IMR-90 (cell line): ENCODE results near the gene SECTM1. TPM values are rescaled to one million over a fixed set of nuclear protein-coding genes. Genes with fewer than 3 reads are reported as not detected.

Experiments
- ATAC-seq: fragments of 200-7000 bp; cut with Tn5 transposase; 2 replicates; pipeline ENCODE4 v1.9.1; 2020; ENCODE audit warnings: low read depth, mild to moderate bottlenecking, moderate library complexity
- BruUV-seq: library from RNA; stranded (reverse); fragments of 400-500 nt; replicated peaks from 2 replicates; lab custom pipeline; 2021; lab: Mats Ljungman, UMichigan
- CTCF ChIA-PET: fragments of 300-600 bp; formaldehyde crosslinking; extraction: SDS; loops from one replicate; lab custom pipeline; 2021; ENCODE audit warnings: antibody characterized with exemption; lab: Yijun Ruan, JAX
- POLR2A ChIA-PET: fragments of 300-600 bp; sonication (Branson Sonifier 250); formaldehyde crosslinking; loops from one replicate; lab custom pipeline; 2022; ENCODE audit warnings: antibody characterized with exemption; ENCODE audit not compliant: unreplicated experiment; lab: Charles Lee
- DNase-seq: peaks from one replicate; pipeline ENCODE4 v3.0.0; 2013
- H2AFZ ChIP-seq: replicated peaks from 2 replicates; pipeline ENCODE3; 2013; ENCODE audit warnings: low read length, mild to moderate bottlenecking; ENCODE audit not compliant: poor library complexity
- H2AK5ac ChIP-seq: 2 replicates; pipeline ENCODE4 v1.6.1; 2013; ENCODE audit warnings: low read depth, low read length, inconsistent platforms
- H2AK9ac ChIP-seq: replicated peaks from 2 replicates; pipeline ENCODE3; 2013; ENCODE audit warnings: mild to moderate bottlenecking, low read depth, low read length, moderate library complexity; ENCODE audit not compliant: poor library complexity
- H2BK120ac ChIP-seq: 2 replicates; pipeline ENCODE4 v1.6.1; 2013; ENCODE audit warnings: low read depth, low read length, inconsistent platforms
- H2BK15ac ChIP-seq: 3 replicates; pipeline ENCODE4 v1.6.1; 2013; ENCODE audit warnings: low read depth, low read length, inconsistent platforms
- H2BK20ac ChIP-seq: 2 replicates; pipeline ENCODE4 v1.6.1; 2013; ENCODE audit warnings: low read depth, mild to moderate bottlenecking, inconsistent platforms, low read length, moderate library complexity
- H2BK5ac ChIP-seq: 2 replicates; pipeline ENCODE4 v1.6.1; 2013; ENCODE audit warnings: mild to moderate bottlenecking, low read depth, low read length, inconsistent platforms; ENCODE audit not compliant: poor library complexity, severe bottlenecking
- H3K14ac ChIP-seq: replicated peaks from 2 replicates; pipeline ENCODE4 v1.6.1; 2013; ENCODE audit warnings: low read depth, low read length, inconsistent platforms
- H3K18ac ChIP-seq: 2 replicates; pipeline ENCODE4 v1.6.1; 2013; ENCODE audit warnings: low read depth, low read length, control low read depth
- H3K23ac ChIP-seq: 2 replicates; pipeline ENCODE4 v1.6.1; 2013; ENCODE audit warnings: low read depth, low read length, inconsistent platforms
- H3K27ac ChIP-seq: 2 replicates; pipeline ENCODE4 v1.5.1; 2013; ENCODE audit warnings: mild to moderate bottlenecking, control low read depth, low read length; ENCODE audit not compliant: insufficient read depth
- H3K27me3 ChIP-seq: 2 replicates; pipeline ENCODE4 v1.6.1; 2013; ENCODE audit warnings: low read length; ENCODE audit not compliant: control insufficient read depth, insufficient read depth
- H3K36me3 ChIP-seq: 2 replicates; pipeline ENCODE4 v1.6.1; 2013; ENCODE audit warnings: low read length, mixed read lengths; ENCODE audit not compliant: control insufficient read depth, insufficient read depth
- H3K4ac ChIP-seq: 2 replicates; pipeline ENCODE4 v1.6.1; 2013; ENCODE audit warnings: low read depth, low read length, inconsistent platforms
- H3K4me1 ChIP-seq: 2 replicates; pipeline ENCODE4 v1.6.1; 2013; ENCODE audit warnings: low read length, mixed read lengths; ENCODE audit not compliant: control insufficient read depth, insufficient read depth
- H3K4me2 ChIP-seq: 2 replicates; pipeline ENCODE4 v1.6.1; 2013; ENCODE audit warnings: low read depth, mild to moderate bottlenecking, control low read depth, low read length, moderate library complexity
- H3K4me3 ChIP-seq: 2 replicates; pipeline ENCODE4 v1.5.1; 2013; ENCODE audit warnings: low read depth, mild to moderate bottlenecking, control low read depth, low read length, moderate library complexity; ENCODE audit not compliant: insufficient read depth
- H3K56ac ChIP-seq: 2 replicates; pipeline ENCODE4 v1.6.1; 2013; ENCODE audit warnings: low read length, inconsistent platforms; ENCODE audit not compliant: insufficient read depth; ENCODE audit errors: extremely low read depth
- H3K79me1 ChIP-seq, 2 experiments: 2 replicates each; pipeline ENCODE4 v1.6.1; 2013; ENCODE audit warnings: low read length in 2 of 2, inconsistent platforms in 1 of 2, low read depth in 1 of 2
- H3K9ac ChIP-seq: 2 replicates; pipeline ENCODE4 v1.6.1; 2013; ENCODE audit warnings: low read depth, low read length, control low read depth
- H3K9me1 ChIP-seq: 2 replicates; pipeline ENCODE4 v1.6.1; 2013; ENCODE audit warnings: low read length, inconsistent platforms; ENCODE audit not compliant: insufficient read depth
- H3K9me3 ChIP-seq: 2 replicates; pipeline ENCODE4 v1.6.1; 2013; ENCODE audit warnings: low read length; ENCODE audit not compliant: control insufficient read depth, insufficient read depth
- H4K20me1 ChIP-seq: 2 replicates; pipeline ENCODE4 v1.6.1; 2013; ENCODE audit warnings: low read length, inconsistent platforms; ENCODE audit not compliant: insufficient read depth
- H4K5ac ChIP-seq: 2 replicates; pipeline ENCODE4 v1.6.1; 2013; ENCODE audit warnings: mild to moderate bottlenecking, low read depth, low read length, control low read depth
- H4K8ac ChIP-seq, 2 experiments: 2 replicates each; pipeline ENCODE4 v1.6.1; 2013; ENCODE audit warnings: low read depth in 2 of 2, low read length in 2 of 2, control low read depth in 1 of 2, inconsistent platforms in 1 of 2
- H4K91ac ChIP-seq: 2 replicates; pipeline ENCODE4 v1.6.1; 2013; ENCODE audit warnings: low read depth, low read length, inconsistent platforms; ENCODE audit not compliant: insufficient read depth
- BHLHE40 ChIP-seq: fragments of 150-350 bp; IDR thresholded peaks from 2 replicates; pipeline ENCODE4 v1.6.1; 2016; ENCODE audit warnings: mild to moderate bottlenecking, low read depth, low read length
- POLR2A ChIP-seq: IDR thresholded peaks from 2 replicates; pipeline ENCODE4 v1.6.1; 2012; ENCODE audit warnings: mild to moderate bottlenecking, low read depth, low read length
- WGBS, 2 experiments: methylation state at CpG; one replicate each; pipeline versions ENCODE4 v1.1.5 to v1.1.7; 2013; ENCODE audit warnings: missing lambda C conversion rate in 2 of 2; ENCODE audit not compliant: insufficient read length in 1 of 2; ENCODE audit errors: extremely low coverage in 2 of 2; 5-methylcytosine and 5-hydroxymethylcytosine counted together
- dilution Hi-C: fragments of 300-500 bp; cut with HindIII; formaldehyde crosslinking; loops from one replicate; pipeline ENCODE4 v1.14.3; 2018; ENCODE audit warnings: low sequenced_read_pairs; ENCODE audit not compliant: unreplicated experiment
- in situ Hi-C: fragments of 300-500 bp; cut with MboI; formaldehyde crosslinking; loops from 3 replicates; pipeline ENCODE4 v1.14.3; 2019; ENCODE audit warnings: low sequenced_read_pairs, inconsistent platforms, mixed read lengths
- intact Hi-C: fragments of 100-400 bp; cut with micrococcal nuclease; formaldehyde crosslinking; loops from 2 replicates; pipeline ENCODE4 v1.10.0; 2022
- polyA plus RNA-seq, 3 experiments: library from polyadenylated mRNA; depleted of rRNA; stranded (reverse); fragments of >200 nt; gene quantifications; 2 replicates each; pipeline ENCODE4 v1.2.3, GENCODE V29; 2012; ENCODE audit warnings: low replicate concordance in 1 of 3
- total RNA-seq: library from RNA; depleted of rRNA; stranded (reverse); fragments of >200 nt; gene quantifications from 2 replicates; pipeline ENCODE4 v1.2.3, GENCODE V29; 2012

SECTM1 gene
- total and polyA plus RNA-seq, 2 of the 4 experiments (the other 2 are of a cell fraction), result 2.3 to 4.4 TPM

DNA sequence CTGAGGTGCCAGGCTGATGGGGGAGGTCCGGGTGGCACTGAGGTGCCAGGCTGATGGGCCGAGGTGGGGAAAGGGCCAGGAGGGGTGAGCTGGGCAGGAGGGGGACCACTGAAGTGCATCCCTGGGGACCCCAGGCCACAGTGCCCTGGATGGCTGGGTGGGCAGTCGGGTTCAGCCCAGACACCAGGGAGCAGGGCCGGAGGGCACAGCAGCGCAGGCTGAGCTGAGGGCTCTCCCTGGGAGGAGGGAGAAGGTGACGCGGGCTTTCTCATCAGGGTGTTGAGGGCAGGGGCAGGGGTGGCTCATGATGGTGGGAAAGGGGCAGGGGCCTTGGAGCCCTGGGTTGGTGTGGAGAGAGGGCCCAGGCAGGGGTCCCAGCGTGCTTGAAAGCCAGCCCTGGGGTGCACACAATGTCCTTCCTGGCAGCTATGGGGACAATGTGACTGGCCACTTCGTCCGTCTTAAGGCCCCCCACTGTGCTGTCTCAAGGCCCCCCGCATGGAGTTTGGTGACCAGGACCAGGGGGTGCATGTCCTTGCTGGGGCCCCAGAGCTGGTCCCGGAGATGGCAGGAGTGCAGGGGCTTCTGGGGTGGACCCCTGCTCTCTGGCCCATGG is 32.2 kb downstream of the SECTM1 start:
- Histone ChIP-seq H4K5ac (no peak overlapping the region), H3K4ac (no peak overlapping the region), H2BK5ac (no peak overlapping the region), H3K4me1 (peaks cover 18% of the 10 kb centered on the region), H3K4me2 (no peak overlapping the region), H3K27ac (no peak overlapping the region), H3K9ac (no peak overlapping the region), H3K18ac (no peak overlapping the region), H3K23ac (no peak overlapping the region), H2BK120ac (no peak overlapping the region), H3K79me1 (peaks cover 0 to 6% of the 10 kb centered on the region in 2 experiments; a peak in 1 of 4 replicates), H3K9me3 (no peaks in the 10 kb centered on the region), H2AFZ (no peak overlapping the region), H3K27me3 (no peaks in the 10 kb centered on the region; the same call in 1 of the 2 replicates), H4K8ac (no peak overlapping the region), H2BK15ac (no peak overlapping the region), H2AK9ac (peak overlapping the region; percentile 67), H3K4me3 (no peak overlapping the region), H2BK20ac (no peak overlapping the region), H2AK5ac (0 out of 2 replicates have a peak overlapping the region, but pooled peaks have one; percentile 21), H3K56ac (no peak overlapping the region), H3K36me3 (no peaks in the 10 kb centered on the region), H3K9me1 (peaks cover 9% of the 10 kb centered on the region), H4K91ac (no peak overlapping the region), H3K14ac (no peak overlapping the region), H4K20me1 (no peaks in the 10 kb centered on the region; the same call in 1 of the 2 replicates)
- TF ChIP-seq BHLHE40 (no peak), POLR2A (no peak)
- ChIA-PET CTCF (interaction anchor here (0.6 kb wide), 1 partner anchor 77 kb away, joined by 3 read pairs; no protein-coding TSS in a partner anchor), POLR2A (no interaction called here)
- no TSS peak for BruUV-seq
- 94% methylated on average over 5 of the region's 12 CpGs; no CpG with 5 or more reads in 1 of the 2 experiments for WGBS, 2 experiments
- dilution Hi-C loops, result no loop called here
- intact Hi-C loops, result no loop called here
- no peak for DNase-seq
- in situ Hi-C loops, result no loop called here
- no peak for ATAC-seq
